ENCODE data around the gene RASA1. TPM values are rescaled to one million over a fixed set of nuclear protein-coding genes. Genes with fewer than 3 reads are reported as not detected.

RASA1 gene
- total and polyA plus RNA-seq, 9 of the 15 experiments (the other 6 are each of a cell fraction or from before 2014, with no cell fraction given): 3.2 to 17.3 (median 9.2) TPM

DNA sequence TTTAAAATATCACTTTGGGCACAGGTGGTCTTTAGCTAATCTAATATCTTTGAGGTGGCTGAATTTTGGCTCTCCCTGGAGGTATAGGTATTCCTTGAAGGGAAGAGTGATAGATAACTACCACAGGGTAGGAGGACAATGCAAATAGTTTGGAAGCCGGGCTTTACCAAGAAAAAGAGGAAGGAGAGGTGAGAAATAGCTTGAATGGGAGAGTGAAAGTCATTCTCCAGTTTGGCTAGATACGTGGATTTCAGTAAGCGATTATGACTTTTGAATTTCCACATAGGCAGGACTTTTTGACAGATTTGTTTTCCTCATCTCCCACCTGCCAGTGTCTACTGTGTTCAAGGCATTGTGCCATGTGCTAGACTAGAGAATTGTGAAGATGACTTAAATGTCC, 45.5 kb downstream of the RASA1 start (continued):
- TF ChIP-seq, protein P1, sequence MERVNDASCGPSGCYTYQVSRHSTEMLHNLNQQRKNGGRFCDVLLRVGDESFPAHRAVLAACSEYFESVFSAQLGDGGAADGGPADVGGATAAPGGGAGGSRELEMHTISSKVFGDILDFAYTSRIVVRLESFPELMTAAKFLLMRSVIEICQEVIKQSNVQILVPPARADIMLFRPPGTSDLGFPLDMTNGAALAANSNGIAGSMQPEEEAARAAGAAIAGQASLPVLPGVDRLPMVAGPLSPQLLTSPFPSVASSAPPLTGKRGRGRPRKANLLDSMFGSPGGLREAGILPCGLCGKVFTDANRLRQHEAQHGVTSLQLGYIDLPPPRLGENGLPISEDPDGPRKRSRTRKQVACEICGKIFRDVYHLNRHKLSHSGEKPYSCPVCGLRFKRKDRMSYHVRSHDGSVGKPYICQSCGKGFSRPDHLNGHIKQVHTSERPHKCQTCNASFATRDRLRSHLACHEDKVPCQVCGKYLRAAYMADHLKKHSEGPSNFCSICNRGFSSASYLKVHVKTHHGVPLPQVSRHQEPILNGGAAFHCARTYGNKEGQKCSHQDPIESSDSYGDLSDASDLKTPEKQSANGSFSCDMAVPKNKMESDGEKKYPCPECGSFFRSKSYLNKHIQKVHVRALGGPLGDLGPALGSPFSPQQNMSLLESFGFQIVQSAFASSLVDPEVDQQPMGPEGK (CRISPR knock-in tag; IDR thresholded peaks at IDR 0.05; ENCODE audit: borderline replicate concordance): no peak
- TF ChIP-seq BDP1 (IDR thresholded peaks at IDR 0.05; ENCODE audit: insufficient read depth, insufficient read length): no peak
- TF ChIP-seq ZNF217 (CRISPR knock-in tag; IDR thresholded peaks at IDR 0.05): no peak
- TF ChIP-seq ZNF695 (CRISPR knock-in tag; IDR thresholded peaks at IDR 0.05): no peak
- TF ChIP-seq ESRRB (CRISPR knock-in tag; IDR thresholded peaks at IDR 0.05; ENCODE audit: borderline replicate concordance): no peak
- no peak for TF ChIP-seq NR2C2 (CRISPR knock-in tag; IDR thresholded peaks at IDR 0.05)
- no peak for TF ChIP-seq NR2C2 (tag; IDR thresholded peaks at IDR 0.05)

DNA sequence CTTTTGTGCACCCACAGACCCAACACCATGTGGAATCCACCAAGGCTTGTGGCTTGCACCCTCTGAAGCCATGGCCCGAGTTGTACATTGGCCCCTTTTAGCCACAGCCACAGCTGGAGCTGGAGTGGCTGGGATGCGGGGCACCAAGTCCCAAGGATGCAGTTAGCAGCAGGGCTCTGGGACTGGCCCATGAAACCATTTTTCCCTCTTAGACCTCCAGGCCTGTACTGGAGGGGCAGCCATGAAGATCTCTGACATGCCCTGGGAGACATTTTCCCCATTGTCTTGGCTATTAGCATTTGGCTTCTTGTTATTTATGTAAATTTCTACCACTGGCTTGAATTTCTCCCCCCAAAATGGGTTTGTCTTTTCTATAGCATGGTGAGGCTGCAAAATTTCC, 51.8 kb downstream of the RASA1 start:
- Histone ChIP-seq H3K4me1 (replicated peaks in 1 of 2; ENCODE audit: control insufficient read depth in 2 of 2, insufficient read depth in 2 of 2, low read length in 2 of 2) (peaks cover 0 to 7% of the 10 kb centered on the region in 2 experiments; a peak in 1 of 5 replicates), H3K79me2 (ENCODE audit: control insufficient read depth, insufficient read depth, low read length) (peaks cover 7% of the 10 kb centered on the region; the same call in 2 of the 3 replicates), H3K27me3 (ENCODE audit: control insufficient read depth in 2 of 2, insufficient read depth in 2 of 2, low read length in 2 of 2) (no peaks in the 10 kb centered on the region), H3K4me3 (no peak overlapping the region), H3K9me3 (replicated peaks; ENCODE audit: control insufficient read depth, insufficient read depth, low read depth, low read length) (peaks cover 2% of the 10 kb centered on the region; the same call in 1 of the 2 replicates), H3K9me1 (ENCODE audit: control insufficient read depth, insufficient read depth, low read length) (no peaks in the 10 kb centered on the region), H3K9ac (ENCODE audit: insufficient read depth in 1 of 2, low read depth in 2 of 2, low read length in 2 of 2) (no peak overlapping the region), H3K27ac (ENCODE audit: extremely low read depth, low read depth, low read length) (no peak overlapping the region), H3K36me3 (ENCODE audit: control insufficient read depth, insufficient read depth, low read length) (no peaks in the 10 kb centered on the region; the same call in 2 of the 3 replicates), H4K20me1 (replicated peaks; ENCODE audit: control insufficient read depth, insufficient read depth, low read length) (no peaks in the 10 kb centered on the region), H3K4me2 (ENCODE audit: insufficient read depth, low read length) (no peak overlapping the region), H2AFZ (ENCODE audit: low read depth, low read length) (no peak overlapping the region)
- intact Hi-C loops (cut with micrococcal nuclease): no loop called here
- CTCF ChIA-PET (ENCODE audit: low intra/inter-chr PET ratio): no interaction called here
- WGBS (ENCODE audit: insufficient coverage, low coverage, missing lambda C conversion rate): 84% methylated on average over 2 of the region's 2 CpGs
- in situ Hi-C loops (cut with MboI): no loop called here
- DNase-seq (ENCODE audit: extremely low read depth in 1 of 4, low spot score in 3 of 4) (no peak), FAIRE-seq (no peak), ATAC-seq (no peak)
- no TSS peak for BruUV-seq (replicated peaks)
- POLR2A ChIA-PET: no interaction called here
- TF ChIP-seq TAF1 (IDR thresholded peaks at IDR 0.05; ENCODE audit: control insufficient read depth, extremely low read depth, insufficient read depth, low read length, severe bottlenecking) (no peak), RBM34 (IDR thresholded peaks at IDR 0.05; ENCODE audit: borderline replicate concordance, insufficient read depth, low read length) (no peak), HNRNPK (IDR thresholded peaks at IDR 0.05; ENCODE audit: low read depth, low read length, poor library complexity, severe bottlenecking) (no peak), MEF2D (tag; conservative IDR thresholded peaks at IDR 0.05; ENCODE audit: low read depth) (no peak), CBX3 (IDR thresholded peaks at IDR 0.05; ENCODE audit: borderline replicate concordance in 1 of 2, low read length in 2 of 2) (0 out of 3 replicates have a peak, but pooled peaks of 1 of the 2 experiments have one; percentile 32)
- TF ChIP-seq, protein P2, sequence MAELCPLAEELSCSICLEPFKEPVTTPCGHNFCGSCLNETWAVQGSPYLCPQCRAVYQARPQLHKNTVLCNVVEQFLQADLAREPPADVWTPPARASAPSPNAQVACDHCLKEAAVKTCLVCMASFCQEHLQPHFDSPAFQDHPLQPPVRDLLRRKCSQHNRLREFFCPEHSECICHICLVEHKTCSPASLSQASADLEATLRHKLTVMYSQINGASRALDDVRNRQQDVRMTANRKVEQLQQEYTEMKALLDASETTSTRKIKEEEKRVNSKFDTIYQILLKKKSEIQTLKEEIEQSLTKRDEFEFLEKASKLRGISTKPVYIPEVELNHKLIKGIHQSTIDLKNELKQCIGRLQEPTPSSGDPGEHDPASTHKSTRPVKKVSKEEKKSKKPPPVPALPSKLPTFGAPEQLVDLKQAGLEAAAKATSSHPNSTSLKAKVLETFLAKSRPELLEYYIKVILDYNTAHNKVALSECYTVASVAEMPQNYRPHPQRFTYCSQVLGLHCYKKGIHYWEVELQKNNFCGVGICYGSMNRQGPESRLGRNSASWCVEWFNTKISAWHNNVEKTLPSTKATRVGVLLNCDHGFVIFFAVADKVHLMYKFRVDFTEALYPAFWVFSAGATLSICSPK (IDR thresholded peaks at IDR 0.05; ENCODE audit: borderline replicate concordance): no peak

All from K562 (cell line).